ENCODE results near the gene QSER1.
A peak's percentile ranks its signal among the peaks of the same experiment; 100 is the strongest.
"Not testable (repeated sequence)": the region's sequence is repeated elsewhere in the genome, so short reads cannot be mapped to it uniquely, and the experiment has no call there.

Gene QSER1

DNA sequence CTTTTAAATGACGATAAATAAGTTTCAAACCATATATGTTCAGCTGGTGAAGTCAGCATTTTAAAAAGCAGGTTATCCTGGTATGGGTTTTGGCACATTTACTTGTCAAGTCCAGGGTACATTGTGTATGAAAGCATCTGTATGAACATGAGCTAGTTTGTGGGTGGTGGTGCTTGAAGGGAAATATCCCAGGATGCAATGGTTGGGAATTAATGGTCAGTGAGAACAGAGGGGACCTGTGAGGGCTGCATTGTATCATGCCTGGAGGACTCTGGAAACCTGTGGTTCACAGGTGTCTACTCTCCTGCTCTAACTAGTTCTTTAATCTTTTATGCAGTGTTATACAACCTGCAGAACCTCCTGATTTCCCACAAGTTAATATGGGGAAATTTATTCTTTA is 128.9 kb downstream of the QSER1 start:
- H3K4me3 ChIP-seq (ENCODE audit: low read length): no peak overlapping the region
- DNase-seq (ENCODE audit: low read depth): no peak
- TF ChIP-seq, protein P1, sequence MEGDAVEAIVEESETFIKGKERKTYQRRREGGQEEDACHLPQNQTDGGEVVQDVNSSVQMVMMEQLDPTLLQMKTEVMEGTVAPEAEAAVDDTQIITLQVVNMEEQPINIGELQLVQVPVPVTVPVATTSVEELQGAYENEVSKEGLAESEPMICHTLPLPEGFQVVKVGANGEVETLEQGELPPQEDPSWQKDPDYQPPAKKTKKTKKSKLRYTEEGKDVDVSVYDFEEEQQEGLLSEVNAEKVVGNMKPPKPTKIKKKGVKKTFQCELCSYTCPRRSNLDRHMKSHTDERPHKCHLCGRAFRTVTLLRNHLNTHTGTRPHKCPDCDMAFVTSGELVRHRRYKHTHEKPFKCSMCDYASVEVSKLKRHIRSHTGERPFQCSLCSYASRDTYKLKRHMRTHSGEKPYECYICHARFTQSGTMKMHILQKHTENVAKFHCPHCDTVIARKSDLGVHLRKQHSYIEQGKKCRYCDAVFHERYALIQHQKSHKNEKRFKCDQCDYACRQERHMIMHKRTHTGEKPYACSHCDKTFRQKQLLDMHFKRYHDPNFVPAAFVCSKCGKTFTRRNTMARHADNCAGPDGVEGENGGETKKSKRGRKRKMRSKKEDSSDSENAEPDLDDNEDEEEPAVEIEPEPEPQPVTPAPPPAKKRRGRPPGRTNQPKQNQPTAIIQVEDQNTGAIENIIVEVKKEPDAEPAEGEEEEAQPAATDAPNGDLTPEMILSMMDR (conservative IDR thresholded peaks at IDR 0.05; ENCODE audit: low read length): no peak

DNA sequence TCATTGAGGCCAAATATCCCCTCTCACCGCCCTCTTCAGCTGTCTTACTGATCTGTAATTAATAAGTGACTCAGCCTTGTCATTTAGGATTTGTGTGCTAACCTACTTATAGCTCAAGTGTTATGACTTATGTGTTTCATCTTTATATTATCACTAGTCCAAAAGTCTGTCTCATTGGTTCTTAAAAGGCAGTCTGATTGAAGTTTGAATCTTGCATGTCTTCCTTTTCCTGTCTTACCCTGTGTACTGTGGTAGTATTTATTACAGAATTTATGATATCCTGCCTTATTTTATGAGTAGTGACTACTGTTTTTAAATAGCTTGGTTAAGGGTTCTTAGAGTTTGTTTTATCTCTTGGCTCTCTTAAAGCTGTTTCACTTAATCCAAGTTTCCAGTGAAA is 129.3 kb downstream of the QSER1 start:
- DNase-seq (ENCODE audit: low read depth): no peak
- TF ChIP-seq, protein P1 (conservative IDR thresholded peaks at IDR 0.05; ENCODE audit: low read length): no peak
- H3K4me3 ChIP-seq (ENCODE audit: low read length): no peak overlapping the region

DNA sequence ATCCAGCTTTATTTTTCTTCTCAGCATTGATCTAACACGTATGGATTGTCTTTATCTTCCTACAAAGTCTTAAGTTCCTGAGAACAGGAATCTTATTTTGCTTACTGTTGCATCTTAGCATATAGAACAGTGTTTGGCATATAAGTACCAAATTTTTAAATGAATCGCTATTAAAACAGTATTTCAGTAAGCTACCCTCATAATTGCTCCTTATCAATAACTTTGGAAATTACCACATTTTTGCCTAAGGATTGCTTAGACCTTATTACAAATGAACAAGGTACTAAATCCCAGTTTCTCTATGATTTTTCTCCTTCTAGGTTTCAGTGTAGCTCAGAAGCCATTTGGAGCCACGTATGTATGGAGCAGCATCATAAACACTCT is 132.7 kb downstream of the QSER1 start:
- DNase-seq (ENCODE audit: low read depth): no peak
- TF ChIP-seq, protein P1 (conservative IDR thresholded peaks at IDR 0.05; ENCODE audit: low read length): no peak

DNA sequence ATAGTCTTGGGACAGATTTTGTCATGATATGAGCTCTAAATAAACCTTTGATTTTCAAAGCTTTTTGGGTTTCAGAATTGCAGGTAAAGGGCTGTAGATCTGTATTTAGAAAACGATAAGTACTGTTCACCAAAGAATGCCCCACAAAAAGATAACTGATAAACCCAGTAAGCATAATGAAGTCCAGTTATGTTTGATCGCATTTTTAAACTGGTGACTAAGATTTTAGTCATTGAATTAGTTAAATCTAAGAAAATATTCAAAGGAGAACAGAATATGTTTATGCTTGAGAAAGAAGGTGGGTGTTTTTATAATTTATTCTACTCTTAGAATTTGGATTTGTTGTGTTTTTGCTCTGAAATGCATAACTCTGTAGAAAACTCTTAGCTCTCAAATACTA is 134.6 kb downstream of the QSER1 start:
- DNase-seq (ENCODE audit: low read depth): no peak

More for the DNA sequence above, 132.7 kb downstream of the QSER1 start:
- H3K4me3 ChIP-seq (ENCODE audit: low read length): no peak overlapping the region

DNA sequence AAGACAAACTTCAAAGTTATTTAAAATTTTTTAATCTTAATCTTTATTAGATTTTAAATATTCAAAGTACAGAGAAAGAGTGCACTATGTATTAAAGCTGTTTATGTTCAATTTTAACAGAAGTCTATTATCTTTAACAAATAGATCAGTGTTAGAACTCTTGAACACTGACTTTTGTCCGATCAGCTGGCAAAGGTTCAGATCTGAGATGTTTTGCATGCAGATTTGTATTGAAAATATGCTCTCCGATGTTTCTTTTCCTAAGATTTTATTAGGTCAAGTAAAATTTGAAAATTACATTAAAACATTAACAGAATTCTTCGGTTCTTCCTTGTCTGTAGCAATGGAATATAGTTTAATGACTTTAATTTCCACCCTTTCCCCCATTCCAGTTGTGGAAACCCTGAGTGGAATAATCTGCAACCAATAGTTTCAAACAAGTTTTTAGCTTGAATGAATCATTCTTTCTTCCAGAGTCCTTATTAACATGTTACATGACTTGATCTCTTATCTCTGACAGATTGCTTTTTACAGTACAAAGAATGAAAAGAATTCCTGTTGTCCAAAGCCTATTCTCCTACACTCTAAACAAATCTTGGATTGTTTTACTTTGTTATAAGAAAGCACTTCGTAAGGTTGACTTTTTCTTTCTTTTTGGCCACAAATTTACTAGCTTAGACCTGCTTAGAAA is 135.4 kb downstream of the QSER1 start:
- TF ChIP-seq, protein P1 (conservative IDR thresholded peaks at IDR 0.05; ENCODE audit: low read length): no peak
- no peak overlapping the region for H3K4me3 ChIP-seq (ENCODE audit: low read length)
- DNase-seq (ENCODE audit: low read depth): peak; percentile 25

More for the DNA sequence above, 134.6 kb downstream of the QSER1 start:
- TF ChIP-seq, protein P1 (conservative IDR thresholded peaks at IDR 0.05; ENCODE audit: low read length): no peak
- no peak overlapping the region for H3K4me3 ChIP-seq (ENCODE audit: low read length)

DNA sequence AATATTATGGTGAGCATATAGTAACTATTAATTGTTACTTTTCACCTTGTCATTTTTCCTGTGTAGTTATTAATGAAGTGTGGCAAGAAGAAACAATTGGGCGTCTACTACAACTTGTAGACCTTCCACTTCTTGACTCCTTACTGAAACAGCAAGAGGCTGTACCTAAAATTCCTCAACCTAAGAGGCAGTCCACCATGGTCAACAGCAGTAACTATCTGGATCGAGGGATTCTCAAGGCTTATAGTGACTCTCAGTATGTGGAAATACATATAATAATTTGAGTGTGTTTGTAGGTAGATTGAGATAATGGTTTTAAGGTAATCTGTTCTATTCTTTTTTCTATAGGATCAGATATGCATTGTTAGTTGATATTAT is 135.9 kb downstream of the QSER1 start:
- TF ChIP-seq, protein P1 (conservative IDR thresholded peaks at IDR 0.05; ENCODE audit: low read length): no peak
- no peak for DNase-seq (ENCODE audit: low read depth)
- no peak overlapping the region for H3K4me3 ChIP-seq (ENCODE audit: low read length)

DNA sequence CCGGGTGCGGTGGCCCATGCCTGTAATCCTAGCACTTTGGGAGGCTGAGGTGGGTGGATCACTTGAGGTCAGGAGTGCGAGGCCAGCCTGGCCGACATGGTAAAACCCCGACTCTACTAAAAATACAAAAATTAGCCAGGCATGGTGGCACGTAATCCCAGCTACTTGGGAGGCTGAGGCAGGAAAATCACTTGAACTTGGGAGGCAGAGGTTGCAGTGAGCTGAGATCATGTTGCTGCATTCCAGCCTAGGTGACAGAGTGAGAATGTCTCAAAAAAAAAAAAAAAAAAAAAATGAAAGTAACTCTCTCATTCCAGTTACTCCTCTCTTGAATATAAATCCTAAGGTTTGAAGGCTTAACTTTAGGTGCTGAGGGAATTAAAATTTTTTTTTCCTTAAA is 136.6 kb downstream of the QSER1 start:
- DNase-seq (ENCODE audit: low read depth); H3K4me3 ChIP-seq (ENCODE audit: low read length): not testable (repeated sequence)
